Ascending aorta (tissue), 2 donors: ENCODE results near the gene C8B. TPM values are rescaled to one million over a fixed set of nuclear protein-coding genes. Genes with fewer than 3 reads are reported as not detected.

Source experiments
- DNase-seq, 2 donors: peaks; one replicate each; pipeline ENCODE4 v3.0.0-alpha.2; 2019; ENCODE audit warnings: low spot score in 2 of 2
- H3K27ac ChIP-seq, 2 donors: fragments of 200-600 bp; sonication (generic); one replicate each; pipeline ENCODE4 v1.5.1; 2016 to 2017; ENCODE audit warnings: mild to moderate bottlenecking in 1 of 2
- H3K27me3 ChIP-seq: fragments of 200-600 bp; sonication (generic); one replicate; pipeline ENCODE4 v1.5.1; 2017
- H3K36me3 ChIP-seq, 2 donors: fragments of 200-600 bp; sonication (generic); one replicate each; pipeline ENCODE4 v1.5.1; 2016
- H3K4me1 ChIP-seq, 2 donors: fragments of 200-600 bp; sonication (generic); one replicate each; pipeline ENCODE4 v1.5.1; 2016 to 2017; ENCODE audit warnings: mild to moderate bottlenecking in 1 of 2
- H3K4me3 ChIP-seq, 2 donors: fragments of 200-600 bp; sonication (generic); one replicate each; pipeline ENCODE4 v1.5.1; 2016 to 2017; ENCODE audit warnings: mild to moderate bottlenecking in 1 of 2
- H3K9me3 ChIP-seq, 2 donors: fragments of 200-600 bp; sonication (generic); one replicate each; pipeline ENCODE4 v1.5.1; 2016
- CTCF ChIP-seq, 3 experiments: fragments of 200-600 bp in 2 of 3; fragments of 450-650 bp in 1 of 3; sonication (generic) in 2 of 3; IDR thresholded peaks; one replicate each; pipeline ENCODE4 v1.5.1; 2016 to 2019; ENCODE audit warnings: antibody characterized with exemption in 3 of 3, mild to moderate bottlenecking in 1 of 3, moderate library complexity in 1 of 3
- intact Hi-C: fragments of 100-400 bp; cut with DNase I; formaldehyde crosslinking; loops from one replicate; pipeline ENCODE4 v1.15.1; 2023
- total RNA-seq: library from RNA; depleted of rRNA; stranded (reverse); fragments of >200 nt; gene quantifications from one replicate; pipeline ENCODE4 v1.1.0, GENCODE V29; 2016

C8B gene
- total RNA-seq, 1 donor from 2014 or later = 347 TPM

DNA sequence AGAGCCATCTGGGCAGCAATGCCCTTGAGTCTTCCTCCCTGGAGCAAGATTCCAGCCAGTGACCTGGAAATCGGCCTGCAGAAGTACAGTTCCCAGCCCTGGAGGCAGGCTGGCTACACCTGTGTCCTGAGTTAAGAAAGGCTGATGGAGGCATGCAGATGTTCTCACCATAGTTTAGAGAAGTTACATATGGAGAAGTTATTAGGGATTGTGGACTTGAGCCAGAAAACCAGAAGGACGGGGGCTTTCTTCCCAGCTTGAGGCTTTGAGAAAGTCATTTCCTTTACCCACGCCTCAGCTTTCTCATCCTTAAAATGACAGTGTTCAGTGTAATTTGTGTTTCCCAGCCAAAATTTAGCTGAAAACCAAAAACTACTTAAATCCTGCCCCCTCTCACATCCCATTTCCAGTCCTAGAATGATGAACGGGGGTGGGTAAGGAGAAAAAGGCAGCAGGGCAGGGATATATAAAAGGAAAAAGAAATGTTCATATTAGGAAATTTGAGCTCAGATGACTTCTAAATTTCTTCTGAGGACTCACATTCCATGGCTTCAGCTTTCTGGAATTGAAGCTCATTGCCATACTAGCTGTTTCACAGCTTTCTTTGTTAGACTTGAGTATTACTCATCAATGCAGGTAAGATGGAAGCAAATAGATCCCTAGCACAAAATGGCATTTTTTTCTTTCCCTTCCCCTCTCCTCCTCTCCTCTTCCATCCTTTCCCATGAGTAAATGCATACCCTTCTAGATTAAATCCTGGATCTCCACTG, 14.4 kb upstream of the C8B start:
- Histone ChIP-seq H3K4me3 (no peak overlapping the region), H3K9me3 (no peaks in the 10 kb centered on the region), H3K4me1 (no peaks in the 10 kb centered on the region), H3K27ac (no peak overlapping the region), H3K27me3 (no peaks in the 10 kb centered on the region), H3K36me3 (no peaks in the 10 kb centered on the region)
- TF ChIP-seq CTCF (IDR thresholded peaks at IDR 0.05) = no peak
- no peak for DNase-seq
- intact Hi-C loops = no loop called here

DNA sequence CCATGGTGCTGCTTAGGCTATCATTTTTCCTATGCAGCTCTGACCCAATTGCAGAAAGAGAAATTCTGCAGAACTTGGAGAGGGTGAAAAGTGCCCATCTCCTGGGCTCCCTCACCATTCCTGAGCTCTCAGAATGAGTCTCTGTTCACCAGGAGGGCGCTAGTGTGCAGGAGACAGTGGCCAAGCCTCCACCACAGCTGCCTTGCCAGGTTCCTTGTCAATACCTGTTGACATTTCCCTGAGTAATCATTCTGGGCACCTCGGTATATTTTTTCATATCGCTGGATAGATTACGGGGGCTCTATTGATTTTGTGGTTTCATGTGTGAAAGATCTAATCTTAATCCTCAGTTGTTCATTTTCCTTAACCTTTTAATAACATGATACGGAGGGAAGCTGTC, 13.0 kb upstream of the C8B start:
- no peaks in the 10 kb centered on the region for H3K36me3 ChIP-seq
- H3K4me1 ChIP-seq = no peaks in the 10 kb centered on the region
- no peaks in the 10 kb centered on the region for H3K27me3 ChIP-seq
- no peak overlapping the region for H3K27ac ChIP-seq
- DNase-seq = no peak
- TF ChIP-seq CTCF (IDR thresholded peaks at IDR 0.05) = no peak
- intact Hi-C loops = no loop called here
- H3K4me3 ChIP-seq = no peak overlapping the region
- no peaks in the 10 kb centered on the region for H3K9me3 ChIP-seq

GRCh38 chr1:56977910-56978309, 12.1 kb upstream of the C8B start:
- DNase-seq = no peak
- H3K36me3 ChIP-seq = no peaks in the 10 kb centered on the region
- H3K9me3 ChIP-seq = no peaks in the 10 kb centered on the region
- H3K4me1 ChIP-seq = no peaks in the 10 kb centered on the region
- H3K27me3 ChIP-seq = no peaks in the 10 kb centered on the region
- intact Hi-C loops = no loop called here
- TF ChIP-seq CTCF (IDR thresholded peaks at IDR 0.05) = no peak
- no peak overlapping the region for H3K27ac ChIP-seq
- H3K4me3 ChIP-seq = no peak overlapping the region

- no peak for TF ChIP-seq CTCF (IDR thresholded peaks at IDR 0.05)
- no peak for DNase-seq
- intact Hi-C loops = no loop called here
- Histone ChIP-seq H3K36me3 (no peaks in the 10 kb centered on the region), H3K27ac (no peak overlapping the region), H3K9me3 (no peaks in the 10 kb centered on the region), H3K4me3 (no peak overlapping the region), H3K4me1 (no peaks in the 10 kb centered on the region), H3K27me3 (no peaks in the 10 kb centered on the region)
Observed at GRCh38 chr1:56975446-56975845, 9.6 kb upstream of the C8B start.

- Histone ChIP-seq H3K4me1 (no peaks in the 10 kb centered on the region), H3K4me3 (no peak overlapping the region), H3K27me3 (no peaks in the 10 kb centered on the region), H3K9me3 (no peaks in the 10 kb centered on the region), H3K27ac (no peak overlapping the region), H3K36me3 (no peaks in the 10 kb centered on the region)
- no peak for DNase-seq
- intact Hi-C loops = no loop called here
- TF ChIP-seq CTCF (IDR thresholded peaks at IDR 0.05) = no peak
Observed at GRCh38 chr1:56973923-56974742, 8.3 kb upstream of the C8B start.
